ENCODE measurements around the gene PRKCA. TPM values are rescaled to one million over a fixed set of nuclear protein-coding genes. Genes with fewer than 3 reads are reported as not detected.

Gene PRKCA
- total RNA-seq, 1 donor from 2014 or later = 16.4 TPM

DNA sequence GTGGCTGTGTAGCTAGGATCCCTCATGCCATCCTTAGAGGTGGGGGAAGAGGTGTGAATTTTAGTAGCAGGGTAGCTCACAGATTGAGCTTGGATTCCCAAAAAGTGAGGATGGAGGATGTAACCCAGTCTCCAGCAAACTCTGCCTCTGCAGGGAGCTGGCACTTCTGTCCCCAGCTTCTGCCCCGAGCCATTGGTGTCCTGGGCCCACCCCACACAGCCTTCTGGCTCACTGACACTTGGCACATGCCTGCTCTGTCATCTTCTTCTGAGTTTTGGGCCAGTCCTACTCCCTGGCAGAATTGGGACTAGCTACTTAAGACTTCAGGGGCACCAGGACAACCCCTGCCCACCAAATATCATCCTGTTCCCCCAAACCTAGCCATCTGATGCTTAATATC is 534.8 kb downstream of the PRKCA start:
- TF ChIP-seq, protein P1, sequence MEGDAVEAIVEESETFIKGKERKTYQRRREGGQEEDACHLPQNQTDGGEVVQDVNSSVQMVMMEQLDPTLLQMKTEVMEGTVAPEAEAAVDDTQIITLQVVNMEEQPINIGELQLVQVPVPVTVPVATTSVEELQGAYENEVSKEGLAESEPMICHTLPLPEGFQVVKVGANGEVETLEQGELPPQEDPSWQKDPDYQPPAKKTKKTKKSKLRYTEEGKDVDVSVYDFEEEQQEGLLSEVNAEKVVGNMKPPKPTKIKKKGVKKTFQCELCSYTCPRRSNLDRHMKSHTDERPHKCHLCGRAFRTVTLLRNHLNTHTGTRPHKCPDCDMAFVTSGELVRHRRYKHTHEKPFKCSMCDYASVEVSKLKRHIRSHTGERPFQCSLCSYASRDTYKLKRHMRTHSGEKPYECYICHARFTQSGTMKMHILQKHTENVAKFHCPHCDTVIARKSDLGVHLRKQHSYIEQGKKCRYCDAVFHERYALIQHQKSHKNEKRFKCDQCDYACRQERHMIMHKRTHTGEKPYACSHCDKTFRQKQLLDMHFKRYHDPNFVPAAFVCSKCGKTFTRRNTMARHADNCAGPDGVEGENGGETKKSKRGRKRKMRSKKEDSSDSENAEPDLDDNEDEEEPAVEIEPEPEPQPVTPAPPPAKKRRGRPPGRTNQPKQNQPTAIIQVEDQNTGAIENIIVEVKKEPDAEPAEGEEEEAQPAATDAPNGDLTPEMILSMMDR (IDR thresholded peaks at IDR 0.05; ENCODE audit: unreplicated experiment) = no peak
- H3K4me3 Mint-ChIP-seq (ENCODE audit: low read depth) = no peak overlapping the region
- no peaks in the 10 kb centered on the region for H3K4me1 Mint-ChIP-seq (ENCODE audit: low read depth)
- H3K27ac Mint-ChIP-seq = no peak overlapping the region
- DNase-seq (ENCODE audit: low spot score, unreplicated experiment) = no peak
- H3K9me3 Mint-ChIP-seq (ENCODE audit: low read depth) = no peaks in the 10 kb centered on the region
- H3K36me3 Mint-ChIP-seq (ENCODE audit: insufficient read depth) = no peaks in the 10 kb centered on the region
- peaks cover 59% of the 10 kb centered on the region for H3K27me3 Mint-ChIP-seq

DNA sequence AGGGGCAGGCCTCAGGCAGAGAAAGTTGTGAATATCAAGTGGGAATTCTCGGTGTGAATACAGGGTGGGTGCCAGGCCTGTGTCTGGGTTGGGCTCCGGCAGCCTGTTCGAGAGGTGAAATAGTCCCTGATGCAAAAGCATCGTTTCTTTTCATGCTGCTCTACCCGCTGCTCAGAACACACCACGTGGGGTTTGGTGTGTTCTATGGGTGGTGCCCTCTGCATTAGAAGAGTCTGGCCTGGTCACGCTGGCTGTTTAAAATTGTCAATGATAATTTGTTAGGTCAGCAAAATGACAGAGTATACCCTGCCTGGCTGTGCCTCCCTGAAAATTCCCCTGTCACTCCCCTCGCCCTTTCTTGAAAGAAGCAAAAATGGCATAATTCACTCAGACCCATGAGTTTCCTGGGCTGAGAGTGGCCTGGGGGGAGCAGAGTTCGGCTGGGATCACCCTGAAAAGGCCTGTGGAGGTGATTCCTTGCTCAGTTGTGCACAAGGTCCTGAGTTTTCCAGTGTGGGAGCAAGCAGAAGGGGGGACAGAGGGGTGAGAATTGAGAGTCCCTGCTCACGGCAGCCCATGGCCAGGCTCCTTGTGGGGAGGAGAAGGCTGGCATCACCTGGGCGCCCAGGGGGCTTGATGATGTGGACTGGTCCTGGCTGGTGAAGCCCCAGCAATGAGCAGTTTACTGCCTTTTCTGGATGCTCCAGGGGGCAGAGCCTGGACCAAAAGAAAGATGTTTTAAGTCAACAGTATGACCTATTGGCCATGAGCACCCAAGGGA is 535.7 kb downstream of the PRKCA start:
- Mint-ChIP-seq H3K36me3 (ENCODE audit: insufficient read depth) (no peaks in the 10 kb centered on the region), H3K4me1 (ENCODE audit: low read depth) (no peaks in the 10 kb centered on the region), H3K27me3 (peaks cover 56% of the 10 kb centered on the region), H3K27ac (no peak overlapping the region), H3K4me3 (ENCODE audit: low read depth) (no peak overlapping the region), H3K9me3 (ENCODE audit: low read depth) (no peaks in the 10 kb centered on the region)
- DNase-seq (ENCODE audit: low spot score, unreplicated experiment) = no peak
- TF ChIP-seq, protein P1 (IDR thresholded peaks at IDR 0.05; ENCODE audit: unreplicated experiment) = no peak

DNA sequence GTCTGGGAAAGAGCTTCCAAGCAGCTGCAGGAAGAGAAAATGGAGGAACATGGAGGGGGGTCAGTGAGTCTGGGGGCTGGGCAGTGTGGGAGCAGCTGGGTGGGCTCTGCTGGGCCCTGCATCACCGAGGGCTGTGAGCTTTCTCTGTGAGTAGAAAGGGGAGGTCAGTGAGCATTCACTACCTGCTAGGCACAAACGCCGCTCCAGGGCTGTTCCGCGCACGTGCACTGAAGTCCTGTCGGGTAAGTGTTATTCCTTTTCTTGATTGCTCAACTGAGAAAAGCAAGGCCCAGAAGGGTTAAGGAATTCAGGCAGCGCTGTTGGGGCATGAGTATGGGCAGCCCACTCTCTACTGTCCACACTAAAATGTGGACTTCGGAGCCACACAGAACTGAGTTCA is 537.2 kb downstream of the PRKCA start:
- Mint-ChIP-seq H3K4me3 (ENCODE audit: low read depth) (no peak overlapping the region), H3K4me1 (ENCODE audit: low read depth) (no peaks in the 10 kb centered on the region), H3K36me3 (ENCODE audit: insufficient read depth) (no peaks in the 10 kb centered on the region)

DNA sequence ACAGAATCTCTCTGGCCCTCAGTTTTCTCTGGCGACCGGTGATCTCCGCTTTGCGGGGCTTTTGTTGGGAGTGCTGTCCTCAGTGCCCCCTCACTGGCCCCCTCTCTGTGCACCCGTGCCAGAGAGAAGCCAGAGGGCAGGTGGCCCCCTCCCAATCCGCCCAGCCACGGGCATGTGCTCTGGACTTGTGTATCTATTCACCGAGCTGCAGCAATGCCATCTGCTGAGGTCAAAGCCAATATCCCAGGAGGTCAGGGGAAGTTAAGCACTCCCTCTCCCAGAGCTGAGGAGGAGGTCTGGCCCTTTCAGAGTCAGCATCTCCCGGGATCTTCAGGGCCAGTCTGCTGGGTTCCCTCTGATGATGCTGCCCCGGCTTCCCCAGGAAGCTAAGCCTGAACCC is 537.6 kb downstream of the PRKCA start:
- no peak overlapping the region for H3K4me3 Mint-ChIP-seq (ENCODE audit: low read depth)
- H3K9me3 Mint-ChIP-seq (ENCODE audit: low read depth) = no peaks in the 10 kb centered on the region
- TF ChIP-seq, protein P1 (IDR thresholded peaks at IDR 0.05; ENCODE audit: unreplicated experiment) = no peak
- no peaks in the 10 kb centered on the region for H3K36me3 Mint-ChIP-seq (ENCODE audit: insufficient read depth)
- peaks cover 45% of the 10 kb centered on the region for H3K27me3 Mint-ChIP-seq
- no peaks in the 10 kb centered on the region for H3K4me1 Mint-ChIP-seq (ENCODE audit: low read depth)
- no peak overlapping the region for H3K27ac Mint-ChIP-seq
- no peak for DNase-seq (ENCODE audit: low spot score, unreplicated experiment)

More for the DNA sequence above, 537.2 kb downstream of the PRKCA start:
- TF ChIP-seq, protein P1 (IDR thresholded peaks at IDR 0.05; ENCODE audit: unreplicated experiment) = no peak
- DNase-seq (ENCODE audit: low spot score, unreplicated experiment) = no peak
- H3K9me3 Mint-ChIP-seq (ENCODE audit: low read depth) = no peaks in the 10 kb centered on the region
- H3K27me3 Mint-ChIP-seq = peaks cover 44% of the 10 kb centered on the region
- H3K27ac Mint-ChIP-seq = no peak overlapping the region

DNA sequence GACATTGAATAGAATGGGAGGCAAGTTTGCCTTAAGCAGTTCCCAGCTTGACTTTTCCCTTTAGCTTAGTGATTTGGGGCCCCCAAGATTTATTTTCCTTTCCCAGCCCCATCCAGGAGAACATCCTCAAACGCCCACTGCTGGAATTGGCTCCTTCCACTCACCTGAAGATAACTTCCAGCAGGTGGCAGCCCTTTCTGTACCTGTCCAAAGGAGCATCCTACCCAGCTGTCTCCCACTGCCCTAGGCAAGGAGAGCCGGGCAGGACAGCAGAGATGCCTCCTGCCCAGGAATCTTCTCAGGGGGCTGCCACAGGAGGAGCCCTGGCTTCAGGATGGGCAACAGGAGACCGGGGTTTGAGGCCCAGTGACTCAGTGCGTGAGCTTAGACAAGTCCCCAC is 538.9 kb downstream of the PRKCA start:
- Mint-ChIP-seq H3K27me3 (peaks cover 37% of the 10 kb centered on the region), H3K4me3 (ENCODE audit: low read depth) (no peak overlapping the region), H3K9me3 (ENCODE audit: low read depth) (no peaks in the 10 kb centered on the region), H3K36me3 (ENCODE audit: insufficient read depth) (no peaks in the 10 kb centered on the region), H3K4me1 (ENCODE audit: low read depth) (no peaks in the 10 kb centered on the region), H3K27ac (no peak overlapping the region)
- TF ChIP-seq, protein P1 (IDR thresholded peaks at IDR 0.05; ENCODE audit: unreplicated experiment) = no peak
- DNase-seq (ENCODE audit: low spot score, unreplicated experiment) = no peak

Data from progenitor cell of endocrine pancreas (in vitro differentiated cells).